ENCODE data around the gene NUDT8.
"Not testable (repeated sequence)": the region's sequence is repeated elsewhere in the genome, so short reads cannot be mapped to it uniquely, and the experiment has no call there.

NUDT8 gene

DNA sequence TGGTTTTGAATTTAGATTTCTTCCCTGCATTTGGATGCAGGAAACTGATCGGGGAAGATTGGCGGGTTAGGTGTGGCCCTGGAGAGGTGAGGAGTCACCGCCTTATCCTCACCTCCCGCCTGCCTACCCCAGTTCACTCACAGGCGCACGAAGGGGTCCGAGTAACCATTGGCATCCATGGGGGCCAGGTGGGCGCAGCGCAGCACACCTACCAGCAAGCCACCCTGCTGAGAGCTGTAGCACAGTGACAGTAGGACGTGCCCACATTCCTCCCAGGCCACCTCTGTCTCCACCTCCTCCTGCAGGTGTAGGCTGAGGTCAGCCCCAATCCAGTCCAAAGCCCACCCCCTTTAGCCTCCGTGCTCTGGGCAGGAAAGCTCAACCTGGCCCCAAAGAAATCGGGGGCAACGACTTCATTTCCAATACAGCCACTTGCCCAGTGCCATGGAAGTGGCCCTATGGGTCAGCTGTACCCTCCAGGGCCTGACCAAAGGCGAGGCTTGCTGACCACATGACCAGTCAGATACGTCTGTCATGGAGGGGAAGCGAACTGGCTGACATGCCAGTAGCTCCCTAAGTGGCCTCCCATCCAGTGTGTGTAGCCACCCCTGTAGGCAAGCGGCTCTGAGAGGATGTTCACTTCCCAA, 16.3 kb downstream of the NUDT8 start:
- no peak for DNase-seq (ENCODE audit: low read depth, low spot score)

DNA sequence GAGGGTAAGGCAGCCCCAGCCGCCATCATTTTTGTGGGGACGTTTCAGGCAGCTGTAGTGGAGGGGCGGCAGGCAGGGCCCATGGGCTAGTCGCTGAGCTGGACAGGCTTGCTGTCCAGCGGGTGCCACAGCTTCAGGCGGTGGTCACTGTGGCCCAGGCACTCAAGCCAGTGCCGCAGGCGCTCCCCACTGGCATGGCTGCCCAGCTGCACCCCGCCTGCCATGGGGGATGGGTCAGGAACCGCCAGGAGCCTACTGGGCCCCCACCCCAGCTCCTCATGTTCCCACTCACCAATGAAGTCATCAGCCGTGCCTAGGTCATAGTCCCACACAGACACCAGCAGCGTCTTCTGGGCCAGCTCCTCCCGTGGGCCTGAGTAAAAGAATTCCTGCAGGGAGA, 17.0 kb downstream of the NUDT8 start:
- no peak for DNase-seq (ENCODE audit: low read depth, low spot score)

DNA sequence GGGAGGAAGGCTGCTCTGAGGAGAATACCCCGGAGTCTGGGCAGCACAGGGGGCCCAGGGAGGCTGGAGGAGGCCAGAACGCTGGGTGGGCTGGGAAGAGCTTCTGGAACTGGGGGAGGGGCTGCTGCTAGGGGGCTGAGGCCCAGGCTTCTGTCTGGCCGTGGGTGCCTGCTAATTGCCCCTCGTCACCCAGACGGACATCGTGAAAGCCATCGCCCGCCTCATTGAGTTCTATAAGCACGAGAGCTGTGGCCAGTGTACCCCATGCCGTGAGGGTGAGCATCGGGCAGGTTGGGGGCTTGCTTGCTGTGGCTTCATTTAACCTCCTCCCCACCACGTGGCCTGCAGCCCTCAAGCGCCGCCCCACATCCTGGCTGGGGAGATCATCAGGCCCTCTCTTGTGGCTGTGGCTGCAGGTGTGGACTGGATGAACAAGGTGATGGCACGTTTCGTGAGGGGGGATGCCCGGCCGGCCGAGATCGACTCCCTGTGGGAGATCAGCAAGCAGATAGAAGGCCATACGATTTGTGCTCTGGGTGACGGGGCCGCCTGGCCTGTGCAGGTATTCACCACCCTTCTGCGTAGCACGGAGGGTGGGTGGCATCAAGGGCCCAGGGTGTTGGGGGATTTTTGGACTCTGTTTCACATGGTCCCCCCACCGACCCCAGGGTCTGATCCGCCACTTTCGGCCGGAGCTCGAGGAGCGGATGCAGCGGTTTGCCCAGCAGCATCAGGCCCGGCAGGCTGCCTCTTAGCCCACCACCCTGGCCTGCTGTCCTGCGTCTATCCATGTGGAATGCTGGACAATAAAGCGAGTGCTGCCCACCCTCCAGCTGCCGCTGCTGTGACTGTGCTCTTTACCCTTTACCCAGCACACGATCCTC, 17.8 kb downstream of the NUDT8 start:
- no peak for DNase-seq (ENCODE audit: low read depth, low spot score)

DNA sequence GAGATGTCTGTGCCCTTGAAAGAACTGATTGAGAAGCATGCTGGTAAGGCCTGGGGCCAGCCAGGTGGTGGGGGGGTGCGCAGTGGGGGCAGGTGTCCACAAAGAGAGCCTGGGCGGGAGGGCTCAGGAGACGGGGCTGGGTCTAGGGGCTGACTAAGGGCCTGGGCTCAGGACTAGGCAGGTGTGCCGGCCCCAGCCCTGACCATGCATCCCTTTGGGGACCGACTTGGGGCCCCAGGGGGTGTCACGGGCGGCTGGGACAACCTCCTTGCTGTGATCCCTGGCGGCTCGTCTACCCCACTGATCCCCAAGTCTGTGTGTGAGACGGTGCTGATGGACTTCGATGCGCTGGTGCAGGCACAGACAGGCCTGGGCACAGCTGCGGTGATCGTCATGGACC, 18.6 kb downstream of the NUDT8 start:
- DNase-seq (ENCODE audit: low read depth, low spot score): no peak

DNA sequence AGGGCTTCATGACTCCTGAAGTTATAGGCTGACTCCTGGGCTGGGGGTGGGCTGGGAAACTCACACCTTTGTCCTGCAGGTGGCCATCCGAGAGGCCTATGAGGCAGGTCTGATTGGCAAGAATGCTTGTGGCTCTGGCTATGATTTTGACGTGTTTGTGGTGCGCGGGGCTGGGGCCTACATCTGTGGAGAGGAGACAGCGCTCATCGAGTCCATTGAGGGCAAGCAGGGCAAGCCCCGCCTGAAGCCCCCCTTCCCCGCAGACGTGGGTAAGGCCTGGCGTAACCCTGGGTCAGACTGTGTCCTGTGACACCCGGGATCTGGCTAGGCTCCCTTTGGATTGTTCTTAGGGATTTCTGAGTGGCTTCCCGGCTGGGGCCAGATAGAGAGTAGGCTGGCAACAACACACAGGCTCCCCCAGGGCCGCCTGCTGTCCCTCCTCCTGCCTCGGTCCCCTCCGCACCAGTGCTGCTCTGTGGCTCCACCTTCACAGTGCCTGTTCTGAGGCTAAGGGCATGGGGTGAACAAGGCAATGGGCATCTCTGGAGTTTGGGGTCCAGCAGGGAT, 19.4 kb downstream of the NUDT8 start:
- DNase-seq (ENCODE audit: low read depth, low spot score): no peak

DNA sequence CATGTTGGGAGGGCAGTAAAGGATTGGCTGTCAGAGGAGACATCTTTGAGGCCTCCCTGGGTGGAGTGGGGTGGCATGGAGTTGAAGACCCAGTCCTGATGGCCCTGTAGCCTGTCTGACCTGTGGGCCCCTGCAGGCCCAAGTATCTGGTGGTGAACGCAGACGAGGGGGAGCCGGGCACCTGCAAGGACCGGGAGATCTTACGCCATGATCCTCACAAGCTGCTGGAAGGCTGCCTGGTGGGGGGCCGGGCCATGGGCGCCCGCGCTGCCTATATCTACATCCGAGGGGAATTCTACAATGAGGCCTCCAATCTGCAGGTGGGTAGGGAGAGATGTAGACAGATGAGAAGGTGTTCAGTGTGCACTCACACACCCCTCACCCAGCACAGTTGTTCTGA, 20.4 kb downstream of the NUDT8 start:
- no peak for DNase-seq (ENCODE audit: low read depth, low spot score)

DNA sequence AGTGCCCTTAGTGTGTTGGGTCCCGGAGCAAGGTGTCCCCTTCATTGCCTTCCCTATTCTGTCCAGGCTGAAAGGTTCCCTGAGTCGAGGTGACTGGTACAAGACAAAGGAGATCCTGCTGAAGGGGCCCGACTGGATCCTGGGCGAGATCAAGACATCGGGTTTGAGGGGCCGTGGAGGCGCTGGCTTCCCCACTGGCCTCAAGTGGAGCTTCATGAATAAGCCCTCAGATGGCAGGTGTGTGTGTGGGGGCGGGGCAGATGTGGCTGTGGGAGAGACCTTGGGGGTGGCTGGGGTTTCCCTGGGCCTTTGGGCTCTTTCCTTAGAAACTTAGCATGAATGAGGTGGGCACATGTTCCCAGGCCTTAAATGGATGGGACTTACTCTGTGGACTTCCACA, 21.3 kb downstream of the NUDT8 start:
- DNase-seq (ENCODE audit: low read depth, low spot score): no peak

DNA sequence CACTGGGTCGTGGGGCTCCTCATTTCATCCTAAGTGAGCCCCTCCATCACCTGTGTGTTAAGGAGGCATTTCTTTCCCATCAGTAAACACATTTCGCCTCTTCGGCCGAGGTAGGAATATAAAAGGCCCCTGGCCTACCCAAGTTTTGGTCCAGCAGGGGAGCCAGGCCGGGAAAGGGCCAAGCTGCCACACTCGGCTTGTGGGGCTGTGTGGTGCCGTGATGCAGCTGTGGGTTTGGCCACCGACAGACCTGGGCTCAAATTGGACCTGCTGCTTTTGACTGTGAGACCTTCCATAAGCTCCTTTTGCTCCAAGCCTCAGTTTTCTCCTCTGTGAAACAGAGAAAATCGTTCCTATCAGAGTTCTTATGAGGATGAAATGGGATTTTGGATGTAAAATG, 22.2 kb downstream of the NUDT8 start:
- no peak for DNase-seq (ENCODE audit: low read depth, low spot score)

DNA sequence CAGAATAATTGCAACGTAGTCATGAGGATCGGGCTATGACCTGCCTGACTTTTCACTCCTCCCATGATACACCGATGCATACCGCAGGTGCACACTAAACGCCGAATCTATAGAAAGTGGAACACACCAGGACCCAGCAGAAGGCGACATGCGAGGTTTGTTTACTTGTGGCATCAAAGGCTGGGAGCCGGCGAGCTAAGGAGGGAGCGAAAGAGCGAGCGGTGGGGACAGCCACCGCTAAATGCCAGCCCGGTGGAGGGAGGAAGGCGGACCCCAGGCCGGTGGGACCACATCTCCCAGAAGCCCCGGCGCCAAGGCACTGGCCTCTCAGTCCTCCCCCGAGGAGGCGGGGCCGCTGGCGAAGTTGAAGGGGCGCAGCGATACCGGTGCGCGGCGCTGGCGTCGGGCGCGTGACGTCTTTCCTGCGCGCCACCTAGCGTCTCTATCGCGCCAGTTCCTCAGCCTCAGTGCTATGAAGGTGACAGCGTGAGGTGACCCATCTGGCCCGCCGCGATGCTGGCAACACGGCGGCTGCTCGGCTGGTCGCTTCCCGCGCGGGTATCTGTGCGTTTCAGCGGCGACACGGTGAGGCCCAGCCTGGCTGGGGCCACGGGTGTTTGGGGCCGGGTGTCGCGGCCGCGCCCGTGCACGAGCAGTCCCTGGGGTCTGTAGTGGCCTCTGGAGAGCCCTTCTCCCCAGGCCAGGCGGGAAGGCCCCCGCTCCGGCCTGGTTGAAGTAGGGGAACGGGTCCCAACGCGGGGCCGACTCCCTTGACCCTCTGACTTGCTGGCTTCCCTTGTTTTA, 23.0 kb downstream of the NUDT8 start, which contains the start of gene NDUFV1:
Gene NDUFV1, plus strand, starts transcription at position 445 of the 804 bp plus-strand sequence. Its CDS starts 69 bp downstream, at position 514.
- DNase-seq (ENCODE audit: low read depth, low spot score): peak; percentile 98

DNA sequence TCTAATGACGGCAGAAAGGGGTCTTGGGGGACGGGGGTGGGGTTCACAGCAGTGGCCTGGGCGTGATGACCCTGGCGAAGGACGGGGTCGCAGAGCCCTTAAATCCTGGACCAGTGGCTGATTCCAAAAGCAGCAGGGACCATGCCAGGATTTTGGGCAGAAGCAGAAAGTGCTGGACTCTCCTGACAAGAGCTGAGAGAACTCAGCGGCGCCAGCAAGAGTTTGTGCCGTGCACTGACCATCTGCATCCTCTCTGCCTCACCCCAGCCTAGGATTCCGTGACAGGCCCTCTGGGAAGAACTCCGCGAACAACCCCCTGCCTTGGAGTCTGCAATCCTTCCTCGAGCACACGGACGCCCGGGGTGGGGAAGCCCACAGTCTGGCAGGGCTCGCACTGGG, 23.6 kb downstream of the NUDT8 start:
- DNase-seq (ENCODE audit: low read depth, low spot score): no peak

DNA sequence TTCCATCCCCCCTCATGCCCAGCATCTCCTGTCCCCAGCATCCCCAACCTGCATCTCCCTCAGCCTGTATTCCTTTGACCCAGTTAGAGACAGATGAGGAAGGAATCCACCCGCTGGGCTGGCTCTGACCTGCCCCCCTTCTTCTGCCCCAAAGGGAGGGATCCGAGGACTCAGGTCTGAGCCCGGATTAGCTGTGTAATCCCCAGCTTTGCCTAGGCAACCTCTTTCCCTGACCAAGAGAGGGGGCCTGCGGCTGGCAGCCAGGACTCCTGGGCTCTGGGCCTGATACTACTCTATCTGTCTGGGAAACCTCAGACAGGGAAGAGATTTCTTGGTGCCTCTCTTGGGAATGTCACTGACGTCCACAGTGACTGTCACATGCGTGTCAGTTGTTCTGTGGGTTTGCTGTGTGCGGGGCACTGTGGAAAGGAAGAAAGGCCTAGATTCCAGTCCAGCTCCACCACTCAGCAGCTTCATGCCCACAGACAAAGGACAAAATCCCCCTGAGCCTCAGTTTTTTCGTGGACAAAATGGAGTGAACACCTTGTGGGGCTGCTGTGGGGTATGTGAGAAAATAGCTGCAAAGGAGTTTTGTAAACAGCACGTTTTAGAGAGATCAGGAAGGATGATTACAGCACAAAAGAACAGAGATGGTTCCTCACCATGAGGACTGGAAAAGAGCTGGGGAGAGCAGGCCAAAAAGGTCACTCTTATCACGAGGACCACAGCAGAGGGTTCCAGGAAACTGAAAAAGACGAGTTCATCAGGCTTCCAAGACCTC, 24.3 kb downstream of the NUDT8 start:
- no peak for DNase-seq (ENCODE audit: low read depth, low spot score)

DNA sequence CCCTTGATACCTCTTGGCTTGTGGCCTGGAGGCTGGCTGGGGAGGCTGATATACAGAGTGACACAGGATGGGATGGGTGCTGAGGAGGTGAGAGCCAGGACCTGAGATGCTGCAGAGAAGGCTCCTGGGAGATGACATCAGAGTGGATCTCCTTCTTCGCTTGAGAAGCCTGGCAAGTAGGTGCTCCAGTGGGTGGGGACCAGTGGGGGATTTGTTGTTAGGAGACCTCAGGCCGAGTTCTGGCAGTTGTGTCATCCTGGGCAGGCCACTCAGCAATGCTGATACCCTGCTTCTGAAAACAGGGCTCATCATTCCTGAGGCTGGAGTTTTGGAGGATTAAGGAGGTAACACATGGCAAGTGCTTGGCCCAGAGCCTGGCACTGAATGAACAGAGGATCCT, 24.9 kb downstream of the NUDT8 start:
- DNase-seq (ENCODE audit: low read depth, low spot score): no peak

DNA sequence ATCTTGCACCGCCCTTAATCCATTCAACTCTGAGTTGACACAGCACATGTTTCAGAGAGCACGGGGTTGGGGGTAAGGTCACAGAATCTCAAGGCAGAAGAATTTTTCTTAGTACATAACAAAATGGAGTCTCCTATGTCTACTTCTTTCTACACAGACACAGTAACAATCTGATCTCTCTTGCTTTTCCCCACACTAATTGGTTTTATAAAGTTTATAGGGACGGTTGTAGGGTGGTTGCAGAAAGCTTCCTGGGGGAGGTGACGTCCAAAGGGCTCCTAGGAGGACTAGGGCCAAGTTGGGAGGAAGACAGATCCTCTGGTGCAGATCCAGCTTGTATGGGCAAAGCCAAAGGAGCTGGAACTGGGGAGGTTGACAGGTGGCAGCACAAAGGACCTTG, 25.6 kb downstream of the NUDT8 start:
- not testable (repeated sequence) for DNase-seq (ENCODE audit: low read depth, low spot score)

DNA sequence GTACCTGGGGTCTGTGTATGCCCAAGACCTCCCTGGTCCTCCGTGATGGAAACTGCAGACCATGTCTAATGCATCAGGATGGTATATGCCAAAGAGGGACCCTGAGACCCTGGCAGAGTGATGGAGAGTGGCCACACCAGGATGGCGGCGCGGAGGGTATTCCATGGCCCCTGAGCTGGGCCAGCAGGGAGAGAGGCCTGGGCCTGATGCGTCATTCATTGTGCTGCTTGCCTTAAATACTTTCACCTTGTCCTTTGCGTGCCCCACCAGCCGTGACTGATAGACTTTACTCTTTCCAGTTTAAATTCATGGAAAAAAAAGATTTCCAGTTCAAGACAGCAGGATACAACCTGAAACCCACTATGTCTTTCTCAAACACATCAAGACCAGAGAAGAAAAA, 28.6 kb downstream of the NUDT8 start:
- DNase-seq (ENCODE audit: low read depth, low spot score): no peak

DNA sequence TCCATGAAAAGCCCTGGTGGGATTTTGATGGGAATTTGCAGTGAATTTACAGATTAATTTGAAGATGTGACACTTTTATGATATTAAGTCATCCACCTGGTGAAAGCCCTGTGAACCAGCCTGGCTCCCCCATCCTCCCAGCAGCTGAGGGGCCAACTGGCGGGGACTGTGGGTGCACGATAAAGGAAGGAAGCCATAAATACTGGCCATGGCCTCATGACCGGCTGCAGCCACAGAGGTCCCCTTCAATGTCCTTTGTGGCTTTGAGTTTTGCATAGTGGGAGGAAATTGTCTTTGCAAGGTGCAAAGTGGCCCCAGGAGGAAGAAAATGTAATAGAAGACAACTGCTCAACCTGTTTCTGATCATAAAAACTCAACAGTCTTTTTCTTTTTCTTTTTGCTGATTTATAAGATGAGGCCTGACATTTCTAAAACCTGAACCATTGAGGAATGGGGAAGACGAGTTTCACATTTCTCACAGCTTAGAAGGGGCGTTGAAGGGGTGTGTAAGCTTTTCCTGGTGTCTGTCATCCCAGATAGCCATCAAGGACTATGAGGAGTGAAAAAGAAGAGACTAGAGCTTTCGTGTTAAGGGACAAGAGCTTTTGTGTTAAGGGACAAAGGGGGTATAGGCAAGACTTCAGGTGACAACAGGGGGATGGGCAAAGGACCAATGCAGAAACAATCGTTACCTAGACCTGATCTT, 29.3 kb downstream of the NUDT8 start:
- no peak for DNase-seq (ENCODE audit: low read depth, low spot score)

DNA sequence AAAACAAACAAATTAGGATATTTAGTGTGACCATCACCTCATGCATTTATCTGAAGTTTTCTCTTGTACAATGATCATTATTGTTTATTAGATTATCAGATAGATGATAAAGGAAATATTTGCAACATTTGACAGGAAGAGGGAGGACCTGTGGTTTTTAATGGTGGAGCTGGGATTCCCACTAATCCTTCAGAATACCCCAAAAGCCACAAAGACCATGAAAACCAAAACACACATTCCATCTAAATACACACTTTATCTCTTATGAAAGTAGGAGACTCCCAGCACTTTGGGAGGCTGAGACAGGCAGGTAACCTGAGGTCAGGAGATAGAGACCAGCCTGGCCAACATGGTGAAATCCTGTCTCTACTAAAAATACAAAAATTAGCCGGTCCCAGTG, 30.6 kb downstream of the NUDT8 start:
- no peak for DNase-seq (ENCODE audit: low read depth, low spot score)

DNA sequence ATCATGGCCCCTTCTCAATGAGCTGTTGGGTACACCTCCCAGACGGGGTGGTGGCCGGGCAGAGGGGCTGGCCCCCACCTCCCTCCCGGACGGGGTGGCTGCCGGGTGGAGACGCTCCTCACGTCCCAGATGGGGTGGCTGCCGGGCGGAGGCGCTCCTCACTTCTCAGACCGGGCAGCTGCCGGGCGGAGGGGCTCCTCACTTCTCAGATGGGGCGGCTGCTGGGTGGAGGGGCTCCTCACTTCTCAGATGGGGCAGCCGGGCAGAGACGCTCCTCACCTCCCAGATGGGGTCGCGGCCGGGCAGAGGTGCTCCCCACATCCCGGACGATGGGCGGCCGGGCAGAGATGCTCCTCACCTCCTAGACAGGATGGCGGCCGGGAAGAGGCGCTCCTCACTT, 31.8 kb downstream of the NUDT8 start:
- not testable (repeated sequence) for DNase-seq (ENCODE audit: low read depth, low spot score)

DNA sequence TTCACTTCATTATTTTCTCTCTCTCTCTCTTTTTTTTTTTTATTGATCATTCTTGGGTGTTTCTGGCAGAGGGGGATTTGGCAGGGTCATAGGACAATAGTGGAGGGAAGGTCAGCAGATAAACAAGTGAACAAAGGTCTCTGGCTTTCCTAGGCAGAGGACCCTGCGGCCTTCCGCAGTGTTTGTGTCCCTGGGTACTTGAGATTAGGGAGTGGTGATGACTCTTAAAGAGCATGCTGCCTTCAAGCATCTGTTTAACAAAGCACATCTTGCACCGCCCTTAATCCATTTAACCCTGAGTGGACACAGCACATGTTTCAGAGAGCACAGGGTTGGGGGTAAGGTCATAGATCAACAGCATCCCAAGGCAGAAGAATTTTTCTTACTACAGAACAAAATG, 32.3 kb downstream of the NUDT8 start:
- not testable (repeated sequence) for DNase-seq (ENCODE audit: low read depth, low spot score)

DNA sequence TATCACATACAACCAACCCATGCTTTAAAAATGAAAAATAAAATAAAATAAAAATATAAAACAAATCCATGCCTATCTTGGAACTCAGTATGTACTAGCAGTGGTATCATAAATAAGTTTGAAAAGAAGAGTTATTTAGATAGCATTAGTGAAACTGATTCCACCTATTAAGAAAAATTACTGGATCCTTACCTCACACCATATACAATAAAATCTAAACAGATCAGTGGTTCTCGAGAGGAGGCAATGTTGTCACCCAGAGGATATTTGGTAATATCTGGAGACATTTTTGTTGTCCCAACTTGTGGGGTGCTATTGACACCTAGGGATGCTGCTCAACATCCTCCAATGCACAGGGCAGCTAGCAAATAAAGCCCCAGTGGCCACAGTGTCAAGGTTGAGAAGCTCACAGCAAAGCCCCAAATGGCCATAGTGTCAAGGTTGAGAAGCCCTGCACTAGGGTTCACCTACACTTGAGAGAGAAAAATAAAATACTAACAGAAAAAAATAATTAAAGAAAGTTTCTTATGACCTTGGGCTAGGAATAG, 32.9 kb downstream of the NUDT8 start:
- DNase-seq (ENCODE audit: low read depth, low spot score): no peak

DNA sequence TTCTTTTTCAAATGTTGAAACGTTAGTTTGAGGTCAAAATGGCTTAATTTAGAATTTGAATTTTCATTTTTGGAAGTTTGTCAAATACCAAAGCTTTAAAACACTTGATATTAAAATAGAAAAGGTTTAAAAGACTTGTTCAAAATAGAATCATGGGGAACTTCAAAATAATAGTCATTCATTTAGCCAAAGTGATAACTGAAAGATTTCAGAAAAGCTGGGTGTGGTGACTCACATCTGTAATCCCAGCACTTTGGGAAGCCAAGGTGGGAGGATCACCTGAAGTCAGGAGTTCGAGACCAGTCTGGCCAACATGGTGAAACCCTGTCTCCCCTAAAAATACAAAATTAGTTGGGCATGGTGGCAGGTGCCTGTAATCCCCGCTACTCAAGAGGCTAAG, 35.3 kb downstream of the NUDT8 start:
- DNase-seq (ENCODE audit: low read depth, low spot score): no peak

All from astrocyte of the hippocampus (primary cell).